ENCODE results near the gene NOSIP.

Gene NOSIP

DNA sequence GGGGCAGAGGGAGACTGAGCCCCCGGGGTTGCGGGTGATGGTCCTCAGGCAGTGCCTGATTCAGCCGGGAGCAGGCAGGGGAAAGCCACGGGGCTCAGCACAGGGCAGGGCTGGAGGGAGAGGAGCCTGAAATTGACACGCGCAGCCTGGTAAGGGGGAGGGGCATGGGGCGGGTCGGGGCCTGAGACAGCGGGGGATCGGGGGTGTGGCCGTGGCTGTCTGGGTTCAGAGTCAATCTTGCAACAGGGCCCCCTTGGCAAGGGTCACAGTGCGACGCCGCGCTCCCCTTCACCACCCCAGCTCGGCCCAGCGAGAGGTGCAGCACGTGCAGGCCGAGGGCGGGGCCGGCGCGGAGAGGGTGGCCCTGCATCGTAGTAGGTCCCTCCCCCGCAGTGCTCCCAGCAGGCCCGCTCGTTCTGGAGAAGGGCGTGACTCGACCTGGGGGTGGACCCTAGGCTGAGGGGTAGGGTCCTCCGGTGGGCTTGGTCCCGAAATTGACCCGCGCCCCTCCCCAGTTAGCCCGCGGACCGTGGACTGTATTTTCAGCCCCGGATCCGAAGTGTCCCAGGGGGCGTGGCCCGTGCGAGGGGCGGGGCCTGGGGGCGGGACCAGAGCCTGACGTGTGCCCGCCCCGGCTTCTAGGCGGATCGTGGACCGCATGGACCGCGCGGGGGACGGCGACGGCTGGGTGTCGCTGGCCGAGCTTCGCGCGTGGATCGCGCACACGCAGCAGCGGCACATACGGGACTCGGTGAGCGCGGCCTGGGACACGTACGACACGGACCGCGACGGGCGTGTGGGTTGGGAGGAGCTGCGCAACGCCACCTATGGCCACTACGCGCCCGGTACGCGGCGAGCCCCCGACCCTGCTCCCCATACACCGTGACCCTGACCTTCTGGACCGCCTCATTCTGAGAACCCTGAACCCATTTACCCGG lies 46.5 kb downstream of the NOSIP start:
- TF ChIP-seq FOXP2 (optimal IDR thresholded peaks at IDR 0.05; ENCODE audit: borderline replicate concordance, extremely low read depth, extremely low read length, insufficient read depth) (peak; percentile 19), SIN3A (IDR thresholded peaks at IDR 0.05; ENCODE audit: borderline replicate concordance, insufficient read depth, low read length) (no peak)

DNA sequence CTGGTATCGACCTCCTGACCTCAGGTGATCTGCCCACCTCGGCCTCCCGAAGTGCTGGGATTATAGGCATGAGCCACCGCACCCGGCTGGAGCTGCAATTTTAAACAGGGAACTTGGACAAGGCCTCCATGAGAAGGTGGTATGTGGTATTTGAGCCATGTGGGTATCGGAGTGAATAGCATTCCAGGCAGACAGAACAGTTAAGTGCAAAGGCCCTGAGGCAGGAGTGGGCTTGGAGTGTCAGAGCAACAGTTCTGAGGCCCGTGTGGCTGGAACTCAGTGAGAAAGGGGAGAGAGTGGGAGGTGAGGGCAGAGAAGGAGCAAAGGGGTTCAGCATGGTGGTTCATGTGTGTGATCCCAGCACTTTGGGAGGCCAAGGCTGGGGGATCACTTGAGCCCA lies 49.6 kb downstream of the NOSIP start:
- TF ChIP-seq SIN3A (IDR thresholded peaks at IDR 0.05; ENCODE audit: borderline replicate concordance, insufficient read depth, low read length) (no peak), FOXP2 (optimal IDR thresholded peaks at IDR 0.05; ENCODE audit: borderline replicate concordance, extremely low read depth, extremely low read length, insufficient read depth) (no peak), POLR2AphosphoS5 (IDR thresholded peaks at IDR 0.05; ENCODE audit: low read depth, low read length) (no peak), TAF1 (IDR thresholded peaks at IDR 0.05; ENCODE audit: borderline replicate concordance, insufficient read depth, low read length) (no peak)
- TF ChIP-seq, protein P1, sequence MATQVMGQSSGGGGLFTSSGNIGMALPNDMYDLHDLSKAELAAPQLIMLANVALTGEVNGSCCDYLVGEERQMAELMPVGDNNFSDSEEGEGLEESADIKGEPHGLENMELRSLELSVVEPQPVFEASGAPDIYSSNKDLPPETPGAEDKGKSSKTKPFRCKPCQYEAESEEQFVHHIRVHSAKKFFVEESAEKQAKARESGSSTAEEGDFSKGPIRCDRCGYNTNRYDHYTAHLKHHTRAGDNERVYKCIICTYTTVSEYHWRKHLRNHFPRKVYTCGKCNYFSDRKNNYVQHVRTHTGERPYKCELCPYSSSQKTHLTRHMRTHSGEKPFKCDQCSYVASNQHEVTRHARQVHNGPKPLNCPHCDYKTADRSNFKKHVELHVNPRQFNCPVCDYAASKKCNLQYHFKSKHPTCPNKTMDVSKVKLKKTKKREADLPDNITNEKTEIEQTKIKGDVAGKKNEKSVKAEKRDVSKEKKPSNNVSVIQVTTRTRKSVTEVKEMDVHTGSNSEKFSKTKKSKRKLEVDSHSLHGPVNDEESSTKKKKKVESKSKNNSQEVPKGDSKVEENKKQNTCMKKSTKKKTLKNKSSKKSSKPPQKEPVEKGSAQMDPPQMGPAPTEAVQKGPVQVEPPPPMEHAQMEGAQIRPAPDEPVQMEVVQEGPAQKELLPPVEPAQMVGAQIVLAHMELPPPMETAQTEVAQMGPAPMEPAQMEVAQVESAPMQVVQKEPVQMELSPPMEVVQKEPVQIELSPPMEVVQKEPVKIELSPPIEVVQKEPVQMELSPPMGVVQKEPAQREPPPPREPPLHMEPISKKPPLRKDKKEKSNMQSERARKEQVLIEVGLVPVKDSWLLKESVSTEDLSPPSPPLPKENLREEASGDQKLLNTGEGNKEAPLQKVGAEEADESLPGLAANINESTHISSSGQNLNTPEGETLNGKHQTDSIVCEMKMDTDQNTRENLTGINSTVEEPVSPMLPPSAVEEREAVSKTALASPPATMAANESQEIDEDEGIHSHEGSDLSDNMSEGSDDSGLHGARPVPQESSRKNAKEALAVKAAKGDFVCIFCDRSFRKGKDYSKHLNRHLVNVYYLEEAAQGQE (IDR thresholded peaks at IDR 0.05; ENCODE audit: insufficient read depth in 1 of 2, low read depth in 2 of 2, low read length in 2 of 2) = no peak

DNA sequence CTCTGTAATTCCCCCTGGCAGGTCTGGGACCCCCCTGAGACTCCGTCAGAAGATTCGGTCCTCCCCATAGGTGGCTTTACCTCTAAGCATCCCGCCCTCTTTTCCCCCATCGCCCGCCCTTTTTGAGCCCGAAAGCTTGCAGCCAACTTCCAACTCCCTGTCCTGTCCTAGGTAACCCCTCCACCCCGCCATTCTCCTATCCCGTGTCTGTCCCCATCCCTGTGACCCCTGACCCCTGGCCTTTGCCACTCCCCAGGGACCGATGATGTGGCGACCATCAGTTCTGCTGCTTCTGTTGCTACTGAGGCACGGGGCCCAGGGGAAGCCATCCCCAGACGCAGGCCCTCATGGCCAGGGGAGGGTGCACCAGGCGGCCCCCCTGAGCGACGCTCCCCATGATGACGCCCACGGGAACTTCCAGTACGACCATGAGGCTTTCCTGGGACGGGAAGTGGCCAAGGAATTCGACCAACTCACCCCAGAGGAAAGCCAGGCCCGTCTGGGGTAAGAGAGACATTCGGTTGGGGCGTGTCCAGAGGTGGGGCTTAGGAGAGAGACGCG lies 52.1 kb downstream of the NOSIP start:
- TF ChIP-seq POLR2AphosphoS5 (IDR thresholded peaks at IDR 0.05; ENCODE audit: low read depth, low read length) (no peak), SIN3A (IDR thresholded peaks at IDR 0.05; ENCODE audit: borderline replicate concordance, insufficient read depth, low read length) (no peak), FOXP2 (optimal IDR thresholded peaks at IDR 0.05; ENCODE audit: borderline replicate concordance, extremely low read depth, extremely low read length, insufficient read depth) (no peak), TAF1 (IDR thresholded peaks at IDR 0.05; ENCODE audit: borderline replicate concordance, insufficient read depth, low read length) (no peak)
- TF ChIP-seq, protein P1 (IDR thresholded peaks at IDR 0.05; ENCODE audit: insufficient read depth in 1 of 2, low read depth in 2 of 2, low read length in 2 of 2) = no peak

DNA sequence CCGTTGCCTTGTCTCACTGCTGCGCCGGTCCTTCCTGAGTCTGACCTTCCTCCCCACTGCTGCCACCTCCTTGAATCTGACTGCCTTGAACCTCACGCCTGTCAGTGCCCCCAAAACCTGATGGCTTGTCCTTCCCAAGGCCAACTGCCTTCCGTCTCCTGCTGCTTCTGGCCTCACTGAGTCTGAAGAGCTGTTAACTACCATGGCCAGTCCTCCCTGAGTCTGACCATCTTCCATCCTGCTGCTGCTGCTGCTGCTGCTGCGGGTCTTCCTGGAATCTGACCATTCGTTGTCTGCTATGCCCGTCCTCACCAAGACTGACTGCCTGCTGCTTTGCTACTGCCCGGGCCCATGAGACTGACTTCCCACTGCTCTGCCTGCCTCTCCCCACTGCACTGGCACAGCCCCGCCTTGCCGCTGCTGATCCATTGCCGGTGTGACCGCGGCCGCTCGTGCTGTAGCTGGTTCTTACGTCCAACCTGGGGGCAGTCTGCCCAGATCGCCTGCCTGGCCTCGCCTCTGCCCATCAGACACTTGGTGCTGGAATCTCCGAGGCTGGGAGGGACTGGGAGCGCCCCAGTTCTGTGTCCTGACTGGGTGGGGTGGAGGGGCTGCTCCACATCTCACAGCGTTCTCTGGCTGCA lies 55.4 kb downstream of the NOSIP start:
- TF ChIP-seq FOXP2 (optimal IDR thresholded peaks at IDR 0.05; ENCODE audit: borderline replicate concordance, extremely low read depth, extremely low read length, insufficient read depth) (no peak), TAF1 (IDR thresholded peaks at IDR 0.05; ENCODE audit: borderline replicate concordance, insufficient read depth, low read length) (no peak), SIN3A (IDR thresholded peaks at IDR 0.05; ENCODE audit: borderline replicate concordance, insufficient read depth, low read length) (no peak), POLR2AphosphoS5 (IDR thresholded peaks at IDR 0.05; ENCODE audit: low read depth, low read length) (no peak)
- TF ChIP-seq, protein P1 (IDR thresholded peaks at IDR 0.05; ENCODE audit: insufficient read depth in 1 of 2, low read depth in 2 of 2, low read length in 2 of 2) = no peak

DNA sequence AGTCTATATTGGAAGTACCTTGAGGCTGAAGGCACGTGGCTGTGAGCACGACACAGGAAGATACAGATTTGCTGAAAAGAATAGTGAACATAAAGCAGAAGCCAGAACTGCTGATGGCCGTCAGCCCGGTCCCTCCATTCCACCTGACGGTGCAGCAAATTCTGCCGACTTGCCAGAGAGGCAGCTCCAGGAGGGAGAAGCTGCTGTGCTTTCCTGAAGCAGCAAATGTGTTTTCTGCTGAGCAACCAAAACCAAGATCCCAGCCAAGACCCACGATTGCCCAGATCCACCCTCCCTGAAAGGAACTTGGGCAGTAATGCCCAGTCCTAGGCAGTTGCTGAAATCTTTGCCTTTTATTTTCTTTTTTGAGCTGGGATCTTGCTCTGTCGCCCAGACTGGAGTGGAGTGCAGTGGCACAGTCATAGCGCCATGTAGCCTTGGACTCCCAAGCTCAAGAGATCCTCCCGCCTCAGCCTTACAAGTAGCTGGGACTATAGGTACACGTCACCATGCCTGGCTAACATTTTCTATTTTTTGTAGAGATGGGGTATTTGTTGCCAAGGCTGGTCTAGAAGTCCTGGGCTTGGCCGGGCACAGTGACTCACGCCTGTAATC lies 59.5 kb downstream of the NOSIP start:
- TF ChIP-seq POLR2AphosphoS5 (IDR thresholded peaks at IDR 0.05; ENCODE audit: low read depth, low read length) (no peak), FOXP2 (optimal IDR thresholded peaks at IDR 0.05; ENCODE audit: borderline replicate concordance, extremely low read depth, extremely low read length, insufficient read depth) (no peak), SIN3A (IDR thresholded peaks at IDR 0.05; ENCODE audit: borderline replicate concordance, insufficient read depth, low read length) (no peak), TAF1 (IDR thresholded peaks at IDR 0.05; ENCODE audit: borderline replicate concordance, insufficient read depth, low read length) (no peak)
- TF ChIP-seq, protein P1 (IDR thresholded peaks at IDR 0.05; ENCODE audit: insufficient read depth in 1 of 2, low read depth in 2 of 2, low read length in 2 of 2) = no peak
